Measurements from ENCODE around the gene EPSTI1. TPM values are rescaled to one million over a fixed set of nuclear protein-coding genes. Genes with fewer than 3 reads are reported as not detected.

The EPSTI1 gene
- total and polyA plus RNA-seq, 11 donors, result 1.3 to 36.1 (median 4.5) TPM

- TF ChIP-seq POLR2A (IDR thresholded peaks at IDR 0.05), result no peak
- no peak for TF ChIP-seq CTCF (IDR thresholded peaks at IDR 0.05)
- DNase-seq, result no peak
- 96 to 98% (median 96%) methylated on average over 3 of the region's 3 CpGs for WGBS, 4 donors
- no peaks in the 10 kb centered on the region for H3K27me3 ChIP-seq
- intact Hi-C loops (cut with DNase I), result no loop called here
- no peaks in the 10 kb centered on the region for H3K36me3 ChIP-seq
- peaks cover 0 to 10% (median 0%) of the 10 kb centered on the region in 12 donors for H3K4me1 ChIP-seq
- no peak overlapping the region for H3K27ac ChIP-seq
- ATAC-seq, result no peak
- no peak overlapping the region for H3K4me3 ChIP-seq
- H3K9me3 ChIP-seq, result peaks cover 0 to 3% (median 0%) of the 10 kb centered on the region in 12 donors
These were observed 13.6 kb upstream of the EPSTI1 start for GRCh38 chr13:43005460-43006236.

- Histone ChIP-seq H3K4me3 (no peak overlapping the region), H3K27ac (no peak overlapping the region), H3K9me3 (peaks cover 0 to 3% (median 0%) of the 10 kb centered on the region in 12 donors), H3K27me3 (no peaks in the 10 kb centered on the region), H3K36me3 (no peaks in the 10 kb centered on the region), H3K4me1 (peaks cover 0 to 10% (median 0%) of the 10 kb centered on the region in 12 donors)
- DNase-seq (no peak), ATAC-seq (no peak)
- TF ChIP-seq POLR2A (IDR thresholded peaks at IDR 0.05) (no peak), CTCF (IDR thresholded peaks at IDR 0.05) (no peak)
- WGBS, 4 donors, result 93 to 97% (median 96%) methylated on average over 6 of the region's 6 CpGs
- intact Hi-C loops (cut with DNase I), result no loop called here
These were observed 11.7 kb upstream of the EPSTI1 start for GRCh38 chr13:43003729-43004128.

- TF ChIP-seq CTCF (IDR thresholded peaks at IDR 0.05) (no peak), POLR2A (IDR thresholded peaks at IDR 0.05) (no peak)
- no peaks in the 10 kb centered on the region for H3K27me3 ChIP-seq
- no peak overlapping the region for H3K4me3 ChIP-seq
- no peak overlapping the region for H3K27ac ChIP-seq
- DNase-seq (no peak), ATAC-seq (no peak)
- intact Hi-C loops (cut with DNase I), result no loop called here
- H3K36me3 ChIP-seq, result no peaks in the 10 kb centered on the region
- peaks cover 0 to 3% (median 0%) of the 10 kb centered on the region in 12 donors for H3K9me3 ChIP-seq
- 62 to 92% (median 79%) methylated on average over 2 of the region's 2 CpGs for WGBS, 4 donors
- peaks cover 0 to 10% (median 0%) of the 10 kb centered on the region in 12 donors for H3K4me1 ChIP-seq
These were observed 11.0 kb upstream of the EPSTI1 start for GRCh38 chr13:43003010-43003409.

- ATAC-seq (no peak), DNase-seq (no peak)
- Histone ChIP-seq H3K27ac (no peak overlapping the region), H3K4me3 (no peak overlapping the region), H3K27me3 (no peaks in the 10 kb centered on the region), H3K4me1 (peaks cover 0 to 10% (median 0%) of the 10 kb centered on the region in 12 donors), H3K36me3 (no peaks in the 10 kb centered on the region), H3K9me3 (peaks cover 0 to 3% (median 0%) of the 10 kb centered on the region in 12 donors)
- TF ChIP-seq CTCF (IDR thresholded peaks at IDR 0.05) (no peak), POLR2A (IDR thresholded peaks at IDR 0.05) (no peak)
- 87 to 95% (median 93%) methylated on average over 2 of the region's 2 CpGs for WGBS, 4 donors
- intact Hi-C loops (cut with DNase I), result no loop called here
These were observed 10.0 kb upstream of the EPSTI1 start for GRCh38 chr13:43002021-43002420.
